Neural progenitor cell (in vitro differentiated cells): ENCODE data around the gene LRCH3. TPM values are rescaled to one million over a fixed set of nuclear protein-coding genes. Genes with fewer than 3 reads are reported as not detected.

ENCODE experiments used
- DNase-seq: peaks from one replicate; pipeline ENCODE4 v3.0.0-alpha.2; 2016; ENCODE audit warnings: low spot score
- H2AFZ ChIP-seq: fragments of 200-600 bp; sonication (generic); replicated peaks from 2 replicates; pipeline ENCODE4 v1.6.1; 2016; ENCODE audit warnings: antibody characterized with exemption
- H3F3A ChIP-seq: fragments of 200-600 bp; sonication (generic); 2 replicates; pipeline ENCODE4 v1.6.1; 2016; ENCODE audit warnings: antibody characterized with exemption, low read depth
- H3K27ac ChIP-seq: fragments of 200-600 bp; sonication (generic); 2 replicates; pipeline ENCODE4 v1.5.1; 2016; ENCODE audit warnings: mild to moderate bottlenecking
- H3K27me3 ChIP-seq: fragments of 200-600 bp; sonication (generic); 2 replicates; pipeline ENCODE4 v1.6.1; 2016; ENCODE audit warnings: mild to moderate bottlenecking, moderate library complexity
- H3K36me3 ChIP-seq: fragments of 200-600 bp; sonication (generic); 2 replicates; pipeline ENCODE4 v1.5.1; 2016
- H3K4me1 ChIP-seq: fragments of 200-600 bp; sonication (generic); 2 replicates; pipeline ENCODE4 v1.6.1; 2016; ENCODE audit warnings: mixed run types
- H3K4me2 ChIP-seq: fragments of 200-600 bp; sonication (generic); 2 replicates; pipeline ENCODE4 v1.6.1; 2016
- H3K4me3 ChIP-seq: fragments of 200-600 bp; sonication (generic); 2 replicates; pipeline ENCODE4 v1.5.1; 2016
- H3K79me2 ChIP-seq: fragments of 200-600 bp; sonication (generic); 2 replicates; pipeline ENCODE4 v1.6.1; 2016; ENCODE audit warnings: low read depth
- H3K9ac ChIP-seq: fragments of 200-600 bp; sonication (generic); 2 replicates; pipeline ENCODE4 v1.6.1; 2016
- H3K9me3 ChIP-seq: fragments of 200-600 bp; sonication (generic); 2 replicates; pipeline ENCODE4 v1.5.1; 2016; ENCODE audit warnings: low read depth
- H4K20me1 ChIP-seq: fragments of 200-600 bp; sonication (generic); 2 replicates; pipeline ENCODE4 v1.6.1; 2016; ENCODE audit warnings: low read depth
- H3K27ac Mint-ChIP-seq: 3 replicates; pipeline ENCODE4 v1.8.0; 2021; ENCODE audit warnings: mixed read lengths
- H3K27me3 Mint-ChIP-seq: 2 replicates; pipeline ENCODE4 v1.8.0; 2022; ENCODE audit warnings: low read depth, mild to moderate bottlenecking, inconsistent platforms, moderate library complexity, mixed read lengths; ENCODE audit not compliant: insufficient read depth
- H3K36me3 Mint-ChIP-seq: 3 replicates; pipeline ENCODE4 v1.8.0; 2021; ENCODE audit warnings: mixed read lengths
- H3K4me1 Mint-ChIP-seq: 3 replicates; pipeline ENCODE4 v1.8.0; 2021; ENCODE audit warnings: mixed read lengths
- H3K4me3 Mint-ChIP-seq: 3 replicates; pipeline ENCODE4 v1.8.0; 2021; ENCODE audit warnings: mild to moderate bottlenecking, moderate library complexity, mixed read lengths
- H3K9me3 Mint-ChIP-seq: 3 replicates; pipeline ENCODE4 v1.8.0; 2020; ENCODE audit warnings: mixed read lengths
- EZH2 ChIP-seq: fragments of 200-600 bp; sonication (generic); IDR thresholded peaks from 2 replicates; pipeline ENCODE4 v1.6.1; 2017; ENCODE audit warnings: antibody characterized with exemption, mild to moderate bottlenecking, moderate library complexity
- EZH2phosphoT487 ChIP-seq: fragments of 200-600 bp; sonication (generic); IDR thresholded peaks from 2 replicates; pipeline ENCODE4 v1.6.1; 2017; ENCODE audit warnings: antibody characterized with exemption
- total RNA-seq: library from RNA; depleted of rRNA; stranded (reverse); fragments of >200 nt; gene quantifications from 2 replicates; pipeline ENCODE4 v1.2.3, GENCODE V29; 2015; ENCODE audit warnings: low replicate concordance
- TF ChIP-seq, protein P1 (sequence below): fragments of 200-600 bp; sonication (generic); IDR thresholded peaks from 2 replicates; pipeline ENCODE4 v1.5.1; 2017; ENCODE audit warnings: antibody characterized with exemption, mild to moderate bottlenecking

Gene LRCH3
- total RNA-seq, 1 donor from 2014 or later = 56.2 TPM

DNA sequence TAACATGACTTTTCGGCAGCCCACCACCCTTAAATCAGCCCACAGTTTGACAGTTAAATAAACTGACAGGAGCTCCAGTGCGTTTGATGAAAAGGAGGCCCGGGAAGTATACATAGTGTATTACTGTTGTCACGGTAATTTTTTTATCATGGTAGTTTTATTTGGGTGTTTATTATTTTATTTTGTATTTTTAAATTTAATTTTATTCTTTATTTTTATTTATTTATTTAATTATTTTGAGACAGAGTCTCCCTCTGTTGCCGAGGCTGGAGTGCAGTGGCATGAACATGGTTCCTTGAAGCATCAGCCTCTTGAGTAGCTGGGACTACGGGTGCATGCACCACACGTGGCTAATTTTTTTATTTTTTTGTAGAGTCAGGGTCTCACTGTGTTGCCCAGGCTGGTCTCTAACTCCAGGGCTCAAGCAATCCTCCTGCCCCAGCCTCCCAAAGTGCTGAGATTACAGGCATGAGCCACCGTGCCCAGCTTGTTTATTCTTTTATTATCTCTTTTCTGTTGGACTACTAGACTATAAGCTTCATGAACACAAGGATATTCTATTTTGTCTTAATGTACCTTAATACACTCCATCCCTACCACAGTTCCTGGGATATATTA is 65.3 kb downstream of the LRCH3 start:
- Mint-ChIP-seq H3K9me3 (no peaks in the 10 kb centered on the region), H3K36me3 (peaks cover 39% of the 10 kb centered on the region), H3K27ac (no peak overlapping the region), H3K4me1 (peaks cover 13% of the 10 kb centered on the region), H3K27me3 (no peaks in the 10 kb centered on the region), H3K4me3 (no peak overlapping the region)
- Histone ChIP-seq H3K27ac (no peak overlapping the region), H3K9me3 (no peaks in the 10 kb centered on the region), H3F3A (no peaks in the 10 kb centered on the region), H3K4me3 (no peak overlapping the region), H3K9ac (no peak overlapping the region), H3K4me1 (peaks cover 6% of the 10 kb centered on the region), H2AFZ (no peak overlapping the region), H3K79me2 (no peaks in the 10 kb centered on the region), H3K4me2 (no peak overlapping the region), H3K27me3 (no peaks in the 10 kb centered on the region), H4K20me1 (no peaks in the 10 kb centered on the region), H3K36me3 (peaks cover 10% of the 10 kb centered on the region)
- TF ChIP-seq EZH2phosphoT487 (no peak), EZH2 (no peak)
- TF ChIP-seq, protein P1, sequence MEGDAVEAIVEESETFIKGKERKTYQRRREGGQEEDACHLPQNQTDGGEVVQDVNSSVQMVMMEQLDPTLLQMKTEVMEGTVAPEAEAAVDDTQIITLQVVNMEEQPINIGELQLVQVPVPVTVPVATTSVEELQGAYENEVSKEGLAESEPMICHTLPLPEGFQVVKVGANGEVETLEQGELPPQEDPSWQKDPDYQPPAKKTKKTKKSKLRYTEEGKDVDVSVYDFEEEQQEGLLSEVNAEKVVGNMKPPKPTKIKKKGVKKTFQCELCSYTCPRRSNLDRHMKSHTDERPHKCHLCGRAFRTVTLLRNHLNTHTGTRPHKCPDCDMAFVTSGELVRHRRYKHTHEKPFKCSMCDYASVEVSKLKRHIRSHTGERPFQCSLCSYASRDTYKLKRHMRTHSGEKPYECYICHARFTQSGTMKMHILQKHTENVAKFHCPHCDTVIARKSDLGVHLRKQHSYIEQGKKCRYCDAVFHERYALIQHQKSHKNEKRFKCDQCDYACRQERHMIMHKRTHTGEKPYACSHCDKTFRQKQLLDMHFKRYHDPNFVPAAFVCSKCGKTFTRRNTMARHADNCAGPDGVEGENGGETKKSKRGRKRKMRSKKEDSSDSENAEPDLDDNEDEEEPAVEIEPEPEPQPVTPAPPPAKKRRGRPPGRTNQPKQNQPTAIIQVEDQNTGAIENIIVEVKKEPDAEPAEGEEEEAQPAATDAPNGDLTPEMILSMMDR = no peak
- DNase-seq = no peak

DNA sequence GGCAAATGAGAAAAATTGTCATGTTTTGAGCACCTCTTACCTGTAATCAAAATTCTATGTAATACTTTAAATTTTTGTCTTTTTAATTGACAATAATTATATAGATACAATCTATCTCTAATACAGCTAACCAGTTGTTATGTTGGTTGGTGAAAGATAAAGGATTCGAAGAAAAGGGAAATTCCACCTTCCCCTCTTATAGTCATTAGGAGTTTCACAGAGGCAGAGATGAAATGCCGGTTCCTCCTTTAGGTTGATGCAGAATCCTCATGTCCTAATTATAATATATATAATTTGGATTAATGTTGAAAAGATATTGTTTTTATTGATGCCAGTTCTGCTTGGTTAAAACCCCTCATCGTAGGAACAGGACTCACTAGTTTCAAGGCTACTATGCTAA is 67.1 kb downstream of the LRCH3 start:
- peaks cover 13% of the 10 kb centered on the region for H3K4me1 Mint-ChIP-seq
- Histone ChIP-seq H2AFZ (no peak overlapping the region), H3K9ac (no peak overlapping the region), H3K9me3 (no peaks in the 10 kb centered on the region), H3K79me2 (no peaks in the 10 kb centered on the region), H3K4me1 (peaks cover 6% of the 10 kb centered on the region), H3K4me3 (no peak overlapping the region), H3K27ac (no peak overlapping the region), H3K36me3 (peaks cover 4% of the 10 kb centered on the region), H3F3A (no peaks in the 10 kb centered on the region), H3K27me3 (no peaks in the 10 kb centered on the region), H4K20me1 (no peaks in the 10 kb centered on the region), H3K4me2 (no peak overlapping the region)
- DNase-seq = no peak
- H3K27ac Mint-ChIP-seq = no peak overlapping the region
- TF ChIP-seq, protein P1 = no peak
- TF ChIP-seq EZH2phosphoT487 = no peak
- TF ChIP-seq EZH2 = no peak
- no peak overlapping the region for H3K4me3 Mint-ChIP-seq
- H3K36me3 Mint-ChIP-seq = peaks cover 31% of the 10 kb centered on the region
- H3K9me3 Mint-ChIP-seq = no peaks in the 10 kb centered on the region
- H3K27me3 Mint-ChIP-seq = peaks cover 3% of the 10 kb centered on the region

DNA sequence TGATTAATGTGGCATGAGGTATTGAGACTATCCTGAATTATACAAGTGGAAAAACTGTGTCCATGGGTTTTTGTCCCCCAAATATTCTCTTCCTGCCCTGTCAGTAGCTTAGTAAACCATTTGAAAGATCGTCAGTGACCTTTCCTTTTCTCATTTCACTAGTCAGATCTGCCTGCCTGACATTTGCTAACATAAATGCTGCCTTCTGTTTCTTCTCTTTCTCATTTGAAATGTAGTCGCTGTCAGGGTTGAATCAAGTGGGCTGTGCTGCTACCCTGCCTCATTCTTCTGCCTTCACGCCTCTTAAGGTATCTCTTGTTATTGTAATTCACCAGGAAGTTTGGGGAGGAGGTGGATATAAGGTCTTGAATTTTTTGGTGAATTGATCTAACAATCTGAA is 67.5 kb downstream of the LRCH3 start:
- Histone ChIP-seq H3K27ac (no peak overlapping the region), H3K36me3 (peaks cover 4% of the 10 kb centered on the region), H3K4me3 (no peak overlapping the region)

More for the DNA sequence above, 67.5 kb downstream of the LRCH3 start:
- Mint-ChIP-seq H3K4me3 (no peak overlapping the region), H3K36me3 (peaks cover 31% of the 10 kb centered on the region), H3K27ac (no peak overlapping the region), H3K27me3 (peaks cover 3% of the 10 kb centered on the region), H3K4me1 (peaks cover 13% of the 10 kb centered on the region), H3K9me3 (no peaks in the 10 kb centered on the region)
- H4K20me1 ChIP-seq = no peaks in the 10 kb centered on the region
- H3K27me3 ChIP-seq = no peaks in the 10 kb centered on the region
- no peaks in the 10 kb centered on the region for H3K9me3 ChIP-seq
- H3K4me1 ChIP-seq = peaks cover 6% of the 10 kb centered on the region
- no peaks in the 10 kb centered on the region for H3K79me2 ChIP-seq
- no peak overlapping the region for H3K9ac ChIP-seq
- no peak for DNase-seq
- TF ChIP-seq, protein P1 = no peak
- TF ChIP-seq EZH2 (no peak), EZH2phosphoT487 (no peak)
- no peaks in the 10 kb centered on the region for H3F3A ChIP-seq
- no peak overlapping the region for H2AFZ ChIP-seq
- no peak overlapping the region for H3K4me2 ChIP-seq
